Smooth muscle cell (in vitro differentiated cells): ENCODE data around the gene ASZ1. TPM values are rescaled to one million over a fixed set of nuclear protein-coding genes. Genes with fewer than 3 reads are reported as not detected.

ENCODE experiments used
- DNase-seq: peaks from one replicate; lab custom pipeline; 2025; ENCODE audit not compliant: unreplicated experiment; lab: John Stamatoyannopoulos, UW
- H2AFZ ChIP-seq: fragments of 200-600 bp; sonication (generic); 2 replicates; pipeline ENCODE4 v1.6.0; 2016; ENCODE audit warnings: antibody characterized with exemption, low read depth, mild to moderate bottlenecking
- H3F3A ChIP-seq: fragments of 200-600 bp; sonication (generic); 2 replicates; pipeline ENCODE4 v1.6.0; 2017; ENCODE audit warnings: antibody characterized with exemption, low read depth
- H3K27ac ChIP-seq: fragments of 200-600 bp; sonication (generic); 2 replicates; pipeline ENCODE4 v1.5.1; 2016; ENCODE audit warnings: low read depth, mild to moderate bottlenecking
- H3K27me3 ChIP-seq: fragments of 200-600 bp; sonication (generic); 2 replicates; pipeline ENCODE4 v1.6.1; 2016; ENCODE audit warnings: low read depth, mild to moderate bottlenecking
- H3K36me3 ChIP-seq: fragments of 200-600 bp; sonication (generic); 2 replicates; pipeline ENCODE4 v1.5.1; 2016; ENCODE audit warnings: low read depth
- H3K4me1 ChIP-seq: fragments of 200-600 bp; sonication (generic); 2 replicates; pipeline ENCODE4 v1.5.1; 2016; ENCODE audit warnings: low read depth
- H3K4me2 ChIP-seq: fragments of 200-600 bp; sonication (generic); 2 replicates; pipeline ENCODE4 v1.6.0; 2016; ENCODE audit warnings: mild to moderate bottlenecking
- H3K4me3 ChIP-seq: fragments of 200-600 bp; sonication (generic); 2 replicates; pipeline ENCODE4 v1.5.1; 2016; ENCODE audit warnings: mild to moderate bottlenecking
- H3K79me2 ChIP-seq: fragments of 200-600 bp; sonication (generic); 2 replicates; pipeline ENCODE4 v1.6.0; 2016; ENCODE audit warnings: low read depth, mild to moderate bottlenecking
- H3K9ac ChIP-seq: fragments of 200-600 bp; sonication (generic); 2 replicates; pipeline ENCODE4 v1.6.0; 2016; ENCODE audit warnings: low read depth
- H3K9me3 ChIP-seq: fragments of 200-600 bp; sonication (generic); replicated peaks from 2 replicates; pipeline ENCODE4 v1.5.1; 2016; ENCODE audit warnings: low read depth
- H4K20me1 ChIP-seq: fragments of 200-600 bp; sonication (generic); 2 replicates; pipeline ENCODE4 v1.6.0; 2016; ENCODE audit warnings: low read depth
- CTCF ChIP-seq: fragments of 200-600 bp; sonication (generic); IDR thresholded peaks from 2 replicates; pipeline ENCODE4 v1.5.1; 2017; ENCODE audit warnings: borderline replicate concordance, mild to moderate bottlenecking, antibody characterized with exemption; ENCODE audit not compliant: insufficient read depth, poor library complexity, severe bottlenecking
- WGBS: methylation state at CpG from one replicate; pipeline ENCODE4 v1.1.7; 2016; ENCODE audit warnings: low lambda C conversion rate; 5-methylcytosine and 5-hydroxymethylcytosine counted together
- polyA plus RNA-seq: library from polyadenylated mRNA; unstranded; fragments of >200 nt; fragmentation: Nextera tagmentation; extraction: Ambion mirVana; gene quantifications from 2 replicates; pipeline ENCODE4 v1.2.1, GENCODE V29; 2016
- total RNA-seq: library from RNA; depleted of rRNA; stranded (reverse); fragments of >200 nt; gene quantifications from 2 replicates; pipeline ENCODE4 v1.2.3, GENCODE V29; 2014

Gene ASZ1
- total RNA-seq (not detected in 2 replicates), polyA plus RNA-seq (not detected in 2 replicates)

DNA sequence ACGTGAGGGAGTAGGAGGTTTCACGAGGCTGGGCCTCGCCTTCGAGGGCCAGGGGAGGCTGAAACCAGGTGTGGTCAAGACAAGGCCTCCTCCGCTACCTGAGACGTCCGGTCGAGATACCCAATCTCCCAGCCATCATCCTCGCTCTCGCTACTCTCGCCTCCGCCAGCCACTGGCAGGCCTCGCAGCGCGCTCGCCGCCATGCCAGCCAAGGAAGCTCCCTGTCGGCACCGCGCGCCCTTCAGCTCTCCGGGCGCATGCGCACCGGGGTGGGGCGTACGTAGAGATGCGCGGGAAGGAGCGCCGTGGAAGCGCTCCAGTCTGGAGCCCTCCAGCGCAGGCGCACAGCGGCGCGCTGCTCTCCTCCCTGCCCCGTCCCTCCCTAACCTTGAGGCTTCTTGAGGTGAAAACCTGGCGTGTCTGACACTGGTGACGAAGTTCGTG, at the start of gene ASZ1:
TSS of gene ASZ1 (minus strand) at position 236 of the 444 bp plus-strand sequence. CDS start at position 203, 33 bp downstream.
- no peaks in the 10 kb centered on the region for H4K20me1 ChIP-seq
- no peaks in the 10 kb centered on the region for H3K27me3 ChIP-seq
- no peak within 1 kb of the TSS for H3K4me3 ChIP-seq
- DNase-seq = no peak
- no peak for TF ChIP-seq CTCF
- H3K9me3 ChIP-seq = no peaks in the 10 kb centered on the region
- H3K4me2 ChIP-seq = no peak within 1 kb of the TSS
- no peak within 1 kb of the TSS for H3K9ac ChIP-seq
- H3K36me3 ChIP-seq = no peaks in the 10 kb centered on the region
- no peaks in the 10 kb centered on the region for H3F3A ChIP-seq
- H3K4me1 ChIP-seq = no peaks in the 10 kb centered on the region
- 96% methylated on average over 35 of the region's 41 CpGs for WGBS
- no peak within 1 kb of the TSS for H2AFZ ChIP-seq
- H3K27ac ChIP-seq = no peak within 1 kb of the TSS
- H3K79me2 ChIP-seq = no peaks in the 10 kb centered on the region

DNA sequence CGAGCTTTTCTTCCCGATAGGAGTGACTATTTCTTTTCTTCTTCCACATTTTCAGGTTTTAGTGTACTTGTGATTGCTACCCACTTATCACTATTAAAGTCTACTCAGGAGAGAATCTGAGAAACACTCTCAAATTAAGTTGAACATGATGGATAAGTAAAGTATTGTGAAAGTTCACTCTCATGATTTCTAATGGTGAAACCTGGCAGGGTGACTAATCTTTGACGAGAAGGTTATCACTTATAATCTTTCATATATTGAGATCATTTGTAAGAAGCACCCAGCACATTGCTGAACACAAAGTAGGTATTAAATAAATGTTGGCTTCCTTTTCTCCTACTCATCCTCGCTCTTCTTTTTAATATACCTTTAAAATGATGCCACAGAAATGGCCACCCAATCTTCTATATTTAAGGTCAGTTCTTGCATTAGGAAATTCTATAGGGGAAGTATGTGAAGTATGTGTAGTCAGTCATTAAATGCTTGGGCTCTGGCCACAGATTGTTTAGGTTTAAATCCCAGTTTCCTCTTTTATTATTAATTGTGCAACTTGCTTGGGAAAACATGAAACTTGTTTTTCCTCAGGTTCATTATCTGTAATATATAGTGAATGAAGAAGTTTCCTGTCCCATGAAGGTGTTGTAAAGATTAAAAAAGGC, 49.4 kb upstream of the ASZ1 start:
- Histone ChIP-seq H3F3A (no peaks in the 10 kb centered on the region), H3K9ac (no peak overlapping the region), H3K4me2 (no peak overlapping the region), H4K20me1 (no peaks in the 10 kb centered on the region), H3K4me3 (no peak overlapping the region), H2AFZ (no peak overlapping the region), H3K27ac (no peak overlapping the region), H3K9me3 (no peaks in the 10 kb centered on the region), H3K36me3 (no peaks in the 10 kb centered on the region), H3K27me3 (peaks cover 42% of the 10 kb centered on the region), H3K79me2 (no peaks in the 10 kb centered on the region), H3K4me1 (peaks cover 6% of the 10 kb centered on the region)
- no peak for TF ChIP-seq CTCF
- 90% methylated on average over 4 of the region's 4 CpGs for WGBS
- no peak for DNase-seq

- Histone ChIP-seq H2AFZ (no peak overlapping the region), H3K27ac (no peak overlapping the region), H4K20me1 (no peaks in the 10 kb centered on the region), H3K27me3 (no peaks in the 10 kb centered on the region), H3K4me1 (no peaks in the 10 kb centered on the region), H3F3A (no peaks in the 10 kb centered on the region), H3K4me3 (no peak overlapping the region), H3K9ac (no peak overlapping the region), H3K79me2 (no peaks in the 10 kb centered on the region), H3K4me2 (no peak overlapping the region), H3K36me3 (no peaks in the 10 kb centered on the region), H3K9me3 (no peaks in the 10 kb centered on the region)
- no peak for TF ChIP-seq CTCF
- no peak for DNase-seq
Observed at GRCh38 chr7:117472335-117472734, 45.0 kb upstream of the ASZ1 start.

DNA sequence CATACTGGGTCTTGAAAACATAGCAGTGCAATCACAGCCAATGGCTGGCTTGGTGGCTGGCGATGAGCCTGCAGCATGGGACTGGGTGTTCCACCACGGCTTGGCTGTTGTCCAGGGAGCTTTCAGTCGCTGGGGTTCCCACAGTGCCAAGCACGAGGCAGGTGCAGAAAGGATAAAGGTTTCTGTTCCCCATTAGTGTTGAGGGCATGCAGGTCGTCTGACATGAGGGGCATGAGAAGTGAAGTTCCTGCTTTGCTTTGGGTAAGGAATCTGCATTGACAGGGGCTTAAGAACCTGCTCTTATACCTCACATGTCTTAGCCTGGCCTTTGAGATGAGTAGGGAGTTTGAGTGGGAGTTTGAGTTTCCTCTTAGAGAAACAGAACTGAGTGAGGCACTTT, 43.5 kb upstream of the ASZ1 start:
- 84% methylated on average over 5 of the region's 5 CpGs for WGBS
- no peak for TF ChIP-seq CTCF

More for the DNA sequence above, 43.5 kb upstream of the ASZ1 start:
- Histone ChIP-seq H3K4me3 (no peak overlapping the region), H3K79me2 (no peaks in the 10 kb centered on the region), H3K27ac (no peak overlapping the region), H3K27me3 (no peaks in the 10 kb centered on the region), H4K20me1 (no peaks in the 10 kb centered on the region), H2AFZ (no peak overlapping the region), H3K4me2 (no peak overlapping the region), H3K36me3 (no peaks in the 10 kb centered on the region), H3F3A (no peaks in the 10 kb centered on the region), H3K9ac (no peak overlapping the region), H3K4me1 (no peaks in the 10 kb centered on the region), H3K9me3 (no peaks in the 10 kb centered on the region)
- DNase-seq = no peak
